HTERT RPE-1 (cell line): ENCODE data around the gene PARD3B.

Source experiments
- in situ Hi-C: fragments of 300-500 bp; cut with MboI; formaldehyde crosslinking; loops from 4 replicates; pipeline ENCODE4 v1.14.3; 2020; ENCODE audit warnings: low sequenced_read_pairs

The PARD3B gene

DNA sequence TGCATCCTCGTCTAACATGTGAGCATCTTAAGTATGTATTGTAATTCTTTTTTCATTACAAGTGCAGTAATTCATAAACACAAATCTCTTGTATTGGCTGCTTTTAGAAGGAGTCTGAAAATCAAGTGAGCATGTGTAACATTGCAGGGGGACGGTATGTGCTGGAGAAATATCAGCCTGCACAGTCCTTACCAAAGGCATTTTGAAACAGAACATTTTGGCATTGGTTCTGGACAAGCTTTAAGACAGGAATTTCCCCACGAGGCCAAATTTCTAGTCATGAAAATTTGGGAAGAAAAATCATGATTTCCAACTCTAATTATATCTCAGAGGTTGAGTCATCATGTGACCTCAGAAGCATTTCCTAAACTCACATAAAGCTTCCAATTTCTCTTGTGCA lies 1112.3 kb downstream of the PARD3B start:
- in situ Hi-C loops, result no loop called here

DNA sequence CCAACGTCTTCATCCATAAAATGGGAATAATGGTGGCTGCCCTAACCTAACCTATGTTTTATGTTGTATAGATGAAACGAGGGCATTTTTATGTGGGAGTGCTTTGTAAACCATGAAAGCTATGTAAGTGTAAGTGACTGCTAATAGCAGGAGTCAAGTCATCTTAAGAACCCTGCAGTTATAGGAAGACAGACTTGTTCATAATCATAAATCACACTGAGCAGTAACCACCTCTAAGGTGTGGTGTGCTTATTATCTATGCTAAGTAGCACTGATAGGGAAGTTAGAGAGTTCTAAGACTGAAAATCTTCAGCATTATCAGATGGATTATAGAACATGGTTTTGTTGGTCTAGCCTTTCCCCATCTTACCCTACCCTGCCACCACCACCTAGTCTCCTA lies 1112.8 kb downstream of the PARD3B start:
- in situ Hi-C loops, result no loop called here

DNA sequence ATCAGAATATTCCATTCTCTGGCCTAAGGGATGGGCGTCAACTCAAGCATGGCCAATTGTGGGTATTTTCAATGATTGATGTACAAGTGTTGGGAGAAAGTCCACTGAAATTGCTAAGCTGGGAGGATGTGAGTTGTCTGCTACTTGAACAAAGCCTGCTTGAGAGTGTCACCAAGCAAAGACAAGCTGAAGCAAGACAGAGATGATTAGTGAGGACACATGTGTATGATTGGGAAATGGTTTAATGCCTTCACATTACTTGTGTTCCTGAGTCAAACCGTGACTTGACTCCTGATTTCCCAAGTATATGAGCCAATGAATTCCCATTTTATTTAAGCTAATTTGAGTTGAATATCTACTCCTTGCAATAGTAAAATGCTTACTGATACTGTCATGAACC lies 1113.3 kb downstream of the PARD3B start:
- in situ Hi-C loops, result no loop called here

GRCh38 chr2:205659922-205660321 lies 1114.6 kb downstream of the PARD3B start:
- in situ Hi-C loops, result no loop called here

DNA sequence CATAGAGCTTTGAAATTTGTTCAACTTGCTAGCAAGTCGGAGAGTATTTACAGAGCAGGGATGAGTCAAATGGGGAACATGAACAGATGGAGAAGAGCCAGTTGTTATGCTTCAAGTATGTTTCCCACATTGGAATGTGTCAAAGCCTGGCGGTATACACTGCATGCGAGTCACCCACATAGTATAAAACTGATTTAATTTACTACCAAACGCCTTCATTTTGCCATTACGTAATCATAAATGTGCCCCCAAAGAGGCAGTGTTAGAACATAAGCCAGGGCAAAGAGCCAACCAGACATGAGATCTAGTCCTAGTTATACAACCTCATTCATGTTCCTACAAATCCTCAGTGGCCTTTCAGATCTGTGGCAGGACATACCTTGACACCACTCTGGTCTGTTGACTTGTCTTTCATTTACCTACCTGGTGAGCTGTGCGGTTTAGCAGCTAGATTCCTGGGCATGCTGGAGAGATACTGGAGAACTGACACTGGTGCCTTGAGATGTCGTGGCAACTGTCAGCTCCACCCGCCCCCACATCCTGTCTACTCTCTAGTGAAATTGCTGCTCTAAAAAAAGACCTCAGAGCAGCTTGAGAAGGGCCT lies 1115.3 kb downstream of the PARD3B start:
- in situ Hi-C loops, result no loop called here

DNA sequence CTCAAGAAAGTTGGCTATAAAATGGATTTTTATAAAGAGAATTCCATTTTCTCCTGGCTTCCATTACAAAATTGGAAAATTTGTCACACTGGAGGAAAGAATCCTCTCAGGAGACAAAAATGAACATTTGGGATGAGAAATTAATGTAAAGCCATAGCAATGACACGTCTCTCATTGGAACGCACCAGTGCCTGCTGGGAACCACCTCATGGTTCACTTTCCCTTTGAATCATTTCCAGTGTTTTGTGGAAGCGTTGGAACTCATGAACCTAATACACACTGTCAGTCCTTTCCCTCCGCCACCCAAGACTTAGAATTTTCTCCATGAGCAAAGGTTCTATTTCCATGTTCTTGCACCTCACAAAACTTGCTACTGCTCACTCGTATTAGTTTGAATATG lies 1116.0 kb downstream of the PARD3B start:
- in situ Hi-C loops, result no loop called here

DNA sequence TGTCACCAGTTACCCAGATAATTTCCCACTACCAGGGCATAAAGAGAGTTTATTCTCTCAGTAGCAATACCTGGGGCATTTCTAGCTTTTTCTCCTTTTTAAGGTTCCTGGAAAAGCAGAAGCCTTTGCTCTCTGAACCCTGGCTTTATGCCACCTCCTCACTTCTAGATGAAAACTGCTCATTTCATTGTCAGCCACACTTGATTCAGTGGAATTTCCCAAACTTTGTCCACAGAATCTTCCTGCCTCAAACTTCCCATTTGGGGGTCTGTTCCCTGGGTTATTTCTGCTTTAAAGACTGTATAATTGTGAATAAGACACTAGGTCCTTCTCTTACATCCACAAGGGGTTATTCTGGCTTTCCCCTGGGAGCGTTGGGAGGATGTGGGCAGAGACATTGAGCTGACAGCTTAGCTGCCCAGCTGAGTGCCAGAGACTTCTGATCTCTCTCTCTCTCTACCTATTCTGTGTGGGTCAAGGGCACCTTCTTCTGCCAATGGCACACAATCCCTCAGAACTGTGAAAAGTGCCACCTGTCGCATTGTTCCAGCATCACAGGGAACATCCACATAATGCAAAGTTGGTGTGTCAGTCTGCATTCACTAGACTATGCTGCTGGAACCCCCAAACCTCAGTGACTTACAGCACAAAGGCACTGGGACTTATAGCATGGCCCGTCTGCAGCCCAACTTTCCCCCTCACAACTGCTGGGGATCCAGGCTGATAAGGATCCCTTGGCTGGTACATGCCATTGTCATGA lies 1117.1 kb downstream of the PARD3B start:
- in situ Hi-C loops, result no loop called here

DNA sequence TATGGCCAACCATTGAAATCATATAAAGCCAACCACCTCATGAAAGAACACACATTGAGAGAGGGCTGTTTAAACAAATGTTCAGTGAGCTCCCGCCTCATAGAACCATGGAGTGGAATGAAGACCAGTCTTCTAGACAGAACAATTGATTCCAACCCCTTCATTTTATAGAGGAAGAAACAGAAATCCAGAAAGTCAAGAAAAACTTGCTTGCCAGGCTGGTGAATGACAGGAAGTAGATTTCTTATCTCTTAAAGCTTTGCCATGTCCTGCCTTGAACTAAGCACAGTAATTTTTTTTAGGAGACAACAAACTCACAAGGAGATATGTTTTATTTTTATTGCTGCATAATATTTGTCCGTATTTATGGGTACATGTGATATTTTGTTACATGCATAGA lies 1120.5 kb downstream of the PARD3B start:
- in situ Hi-C loops, result no loop called here
